H1 (cell line): ENCODE results near the gene GALNT2. TPM values are rescaled to one million over a fixed set of nuclear protein-coding genes. Genes with fewer than 3 reads are reported as not detected.

Source experiments
- CTCF ChIA-PET: fragments of 300-600 bp; sonication (Branson Sonifier 250); formaldehyde crosslinking; loops from one replicate; lab custom pipeline; 2021; ENCODE audit not compliant: partially characterized antibody; lab: Charles Lee
- POLR2A ChIA-PET: fragments of 300-600 bp; sonication (Branson Sonifier 250); formaldehyde crosslinking; loops from one replicate; lab custom pipeline; 2021; ENCODE audit warnings: inconsistent platforms; ENCODE audit not compliant: partially characterized antibody; lab: Charles Lee
- DNase-seq, 2 experiments: peaks; one replicate each; pipeline versions ENCODE4 v3.0.0 to v3.0.0-alpha.2; 2010 to 2022; ENCODE audit warnings: low spot score in 2 of 2, low read depth in 1 of 2, mixed read lengths in 1 of 2
- FAIRE-seq: peaks from 2 replicates; lab custom pipeline; 2011; peaks lifted over from hg19 to GRCh38; lab: Jason Lieb, UNC
- H2AFZ ChIP-seq: 2 replicates; pipeline ENCODE4 v1.8.1; 2012; ENCODE audit warnings: low read length, inconsistent platforms
- H2AK5ac ChIP-seq: 2 replicates; pipeline ENCODE4 v1.6.1; 2013; ENCODE audit warnings: low read depth, low read length
- H2BK120ac ChIP-seq: replicated peaks from 2 replicates; pipeline ENCODE3; 2013; ENCODE audit warnings: low read depth, low read length, inconsistent platforms
- H2BK12ac ChIP-seq: 2 replicates; pipeline ENCODE4 v1.6.1; 2013; ENCODE audit warnings: low read depth, low read length
- H2BK15ac ChIP-seq: 2 replicates; pipeline ENCODE4 v1.6.1; 2013; ENCODE audit warnings: low read length
- H2BK20ac ChIP-seq: 2 replicates; pipeline ENCODE4 v1.6.1; 2013; ENCODE audit warnings: low read length
- H2BK5ac ChIP-seq: 2 replicates; pipeline ENCODE4 v1.6.1; 2013; ENCODE audit warnings: low read depth, low read length
- H3K14ac ChIP-seq: 2 replicates; pipeline ENCODE4 v1.6.1; 2013; ENCODE audit warnings: inconsistent platforms; ENCODE audit not compliant: insufficient read length
- H3K18ac ChIP-seq: 2 replicates; pipeline ENCODE4 v1.6.1; 2013; ENCODE audit warnings: low read length; ENCODE audit errors: extremely low read depth
- H3K23ac ChIP-seq: 2 replicates; pipeline ENCODE4 v1.6.1; 2013; ENCODE audit warnings: inconsistent platforms; ENCODE audit not compliant: insufficient read length
- H3K23me2 ChIP-seq: 2 replicates; pipeline ENCODE4 v1.6.1; 2013; ENCODE audit warnings: low read depth, low read length
- H3K27ac ChIP-seq: 2 replicates; pipeline ENCODE4 v1.6.1; 2011; ENCODE audit warnings: low read depth, low read length, inconsistent platforms
- H3K27me3 ChIP-seq, 4 experiments: replicated peaks in 1 of 4; 1 replicate in 1 of 4; 2 replicates in 3 of 4; pipeline versions ENCODE4 v1.6.1 to v1.8.1; 2011 to 2013; ENCODE audit warnings: low read length in 3 of 4, mild to moderate bottlenecking in 3 of 4, inconsistent platforms in 2 of 4, mixed read lengths in 2 of 4, moderate library complexity in 1 of 4; ENCODE audit not compliant: control insufficient read depth in 3 of 4, insufficient read depth in 3 of 4; ENCODE audit errors: extremely low read depth in 1 of 4
- H3K36me3 ChIP-seq, 4 experiments: 2 replicates each; pipeline versions ENCODE4 v1.6.1 to v1.8.1; 2011 to 2013; ENCODE audit warnings: mild to moderate bottlenecking in 4 of 4, low read length in 3 of 4, moderate library complexity in 2 of 4, control low read depth in 1 of 4, inconsistent platforms in 1 of 4; ENCODE audit not compliant: insufficient read depth in 4 of 4, control insufficient read depth in 2 of 4
- H3K4ac ChIP-seq: replicated peaks from 2 replicates; pipeline ENCODE3; 2013; ENCODE audit warnings: low read length, low read depth, mixed read lengths, inconsistent platforms; ENCODE audit not compliant: insufficient read length
- H3K4me1 ChIP-seq, 4 experiments: replicated peaks in 1 of 4; 1 replicate in 1 of 4; 2 replicates in 3 of 4; pipeline versions ENCODE4 v1.6.1 to v1.8.1; 2011 to 2013; ENCODE audit warnings: low read length in 3 of 4, inconsistent platforms in 2 of 4, mixed read lengths in 1 of 4; ENCODE audit not compliant: insufficient read depth in 4 of 4, control insufficient read depth in 3 of 4
- H3K4me2 ChIP-seq, 2 experiments: 2 replicates each; pipeline versions ENCODE4 v1.6.1 to v1.8.1; 2011 to 2013; ENCODE audit warnings: low read depth in 2 of 2, low read length in 2 of 2, control low read depth in 1 of 2, inconsistent platforms in 1 of 2, mild to moderate bottlenecking in 1 of 2; ENCODE audit not compliant: insufficient read depth in 1 of 2
- H3K4me3 ChIP-seq, 4 experiments: fragments of 200-600, 300-600 bp in 1 of 4; sonication (generic), shearing (Covaris generic), sonication (Bioruptor Twin) in 1 of 4; 2 replicates each; pipeline versions ENCODE4 v1.5.1 to v1.8.1; 2011 to 2016; ENCODE audit warnings: low read length in 4 of 4, low read depth in 3 of 4, control low read depth in 2 of 4, inconsistent platforms in 2 of 4, mild to moderate bottlenecking in 2 of 4, mixed read lengths in 1 of 4, moderate library complexity in 1 of 4; ENCODE audit not compliant: insufficient read depth in 2 of 4; ENCODE audit errors: extremely low read depth in 1 of 4
- H3K56ac ChIP-seq: replicated peaks from 2 replicates; pipeline ENCODE3; 2013; ENCODE audit warnings: low read depth, mild to moderate bottlenecking, mixed read lengths, low read length, inconsistent platforms; ENCODE audit not compliant: insufficient read length
- H3K79me1 ChIP-seq: 2 replicates; pipeline ENCODE4 v1.6.1; 2013; ENCODE audit warnings: low read depth, low read length, control low read depth
- H3K79me2 ChIP-seq, 2 experiments: 2 replicates each; pipeline versions ENCODE4 v1.6.1 to v1.8.1; 2012 to 2013; ENCODE audit warnings: low read length in 2 of 2, mild to moderate bottlenecking in 2 of 2, inconsistent platforms in 1 of 2; ENCODE audit not compliant: insufficient read depth in 2 of 2, control insufficient read depth in 1 of 2
- H3K9ac ChIP-seq, 4 experiments: replicated peaks in 1 of 4; 1 replicate in 1 of 4; 2 replicates in 3 of 4; pipeline versions ENCODE4 v1.6.1 to v1.8.1; 2011 to 2013; ENCODE audit warnings: low read depth in 3 of 4, low read length in 3 of 4, control low read depth in 2 of 4, mild to moderate bottlenecking in 2 of 4, moderate library complexity in 2 of 4, inconsistent platforms in 1 of 4; ENCODE audit errors: extremely low read depth in 1 of 4
- H3K9me3 ChIP-seq, 2 experiments: 2 replicates each; pipeline versions ENCODE4 v1.6.1 to v1.8.1; 2012 to 2013; ENCODE audit warnings: mild to moderate bottlenecking in 2 of 2, moderate library complexity in 2 of 2, control low read depth in 1 of 2, inconsistent platforms in 1 of 2, low read depth in 1 of 2, low read length in 1 of 2, mixed read lengths in 1 of 2; ENCODE audit not compliant: insufficient read depth in 2 of 2
- H4K20me1 ChIP-seq, 2 experiments: replicated peaks in 1 of 2; 2 replicates each; pipeline versions ENCODE3 to v1.8.1; 2011 to 2013; ENCODE audit warnings: inconsistent platforms in 2 of 2, low read length in 2 of 2, mild to moderate bottlenecking in 1 of 2; ENCODE audit not compliant: insufficient read depth in 2 of 2, control insufficient read depth in 1 of 2
- H4K5ac ChIP-seq: 2 replicates; pipeline ENCODE4 v1.6.1; 2013; ENCODE audit warnings: low read length, low read depth, mixed read lengths, inconsistent platforms; ENCODE audit not compliant: insufficient read length
- H4K8ac ChIP-seq: 2 replicates; pipeline ENCODE4 v1.8.0; 2013; ENCODE audit warnings: mild to moderate bottlenecking, moderate library complexity, low read length, inconsistent platforms; ENCODE audit not compliant: insufficient read depth; ENCODE audit errors: extremely low read depth
- H4K91ac ChIP-seq: replicated peaks from 2 replicates; pipeline ENCODE3; 2013; ENCODE audit warnings: low read length, mixed read lengths, inconsistent platforms; ENCODE audit not compliant: insufficient read length
- NRF1 ChIP-seq: IDR thresholded peaks from 2 replicates; pipeline ENCODE4 v1.6.1; 2011; ENCODE audit warnings: mild to moderate bottlenecking, low read depth, low read length, improper control_type of control experiment
- SUZ12 ChIP-seq: fragments of 200-600 bp; sonication (generic); IDR thresholded peaks from 2 replicates; pipeline ENCODE4 v1.6.1; 2012; ENCODE audit warnings: mild to moderate bottlenecking, inconsistent platforms, low read length, moderate library complexity, mixed read lengths
- WGBS, 2 experiments: shearing (Covaris generic) in 1 of 2; methylation state at CpG; one replicate each; pipeline versions ENCODE4 v1.1.6 to v1.1.7; 2013 to 2015; ENCODE audit warnings: low lambda C conversion rate in 2 of 2, mixed read lengths in 2 of 2, inconsistent platforms in 1 of 2, low coverage in 1 of 2, missing lambda C conversion rate in 1 of 2; ENCODE audit not compliant: insufficient replicate concordance in 2 of 2, insufficient coverage in 1 of 2, insufficient read length in 1 of 2; ENCODE audit errors: extremely low coverage in 1 of 2, missing lambda C conversion rate in 1 of 2; 5-methylcytosine and 5-hydroxymethylcytosine counted together
- polyA plus RNA-seq, 7 experiments: library from polyadenylated mRNA; depleted of rRNA in 3 of 7; stranded (reverse) in 5 of 7; unstranded in 2 of 7; fragments of >200 nt in 5 of 7; fragments of 200-250 nt in 2 of 7; gene quantifications; 1 replicate in 5 of 7; 2 replicates in 1 of 7; 4 replicates in 1 of 7; pipeline versions ENCODE4 v1.2.1 to v1.2.3, GENCODE V29; 2011 to 2013; ENCODE audit warnings: missing spikeins in 2 of 7, mixed read lengths in 2 of 7
- total RNA-seq: library from RNA; stranded (reverse); fragmentation: NEBNext Ultra II Directional; extraction: Animal tissue kit (Norgen Biotek cat#: 25700); gene quantifications from 2 replicates; pipeline ENCODE4 v1.2.1, GENCODE V29; 2021

Gene GALNT2
- total and polyA plus RNA-seq, 2 of the 8 experiments (the other 6 are each of a cell fraction or from before 2014, with no cell fraction given), result 34.5 to 75.3 TPM

GRCh38 chr1:230328342-230329015, 261.4 kb downstream of the GALNT2 start:
- no peak overlapping the region for H3K4me2 ChIP-seq
- H3K4me3 ChIP-seq, result no peak overlapping the region
- H3K9ac ChIP-seq, result no peak overlapping the region
- ChIA-PET POLR2A (interaction anchor here (1.1 to 1.6 kb wide), 3 partner anchors 10 to 96 kb away, joined by 4 to 5 read pairs (median 5); no protein-coding TSS in a partner anchor), CTCF (interaction anchor here (0.6 to 1.3 kb wide), 4 partner anchors 67 to 761 kb away, joined by 3 to 4 read pairs (median 3); no protein-coding TSS in a partner anchor)
- no peak overlapping the region for H2BK120ac ChIP-seq
- no peak overlapping the region; the same call in 1 of the 2 replicates for H2BK5ac ChIP-seq
- no peak overlapping the region for H3K4ac ChIP-seq
- H2AK5ac ChIP-seq, result no peak overlapping the region
- 89% methylated on average over 7 of the region's 7 CpGs; no CpG with 5 or more reads in 1 of the 2 experiments for WGBS, 2 experiments
- peaks cover 2% of the 10 kb centered on the region; the same call in 1 of the 2 replicates for H3K23me2 ChIP-seq
- no peaks in the 10 kb centered on the region for H3K79me1 ChIP-seq
- FAIRE-seq, result no peak
- H3K79me2 ChIP-seq, result no peaks in the 10 kb centered on the region
- H2BK20ac ChIP-seq, result no peak overlapping the region
- H3K23ac ChIP-seq, result no peak overlapping the region
- H4K20me1 ChIP-seq, result no peaks in the 10 kb centered on the region
- H4K91ac ChIP-seq, result no peak overlapping the region
- H3K27me3 ChIP-seq, result no peaks in the 10 kb centered on the region
- H3K36me3 ChIP-seq, result peaks cover 5 to 12% (median 7%) of the 10 kb centered on the region in 4 experiments; a peak in 7 of 8 replicates
- H3K56ac ChIP-seq, result no peak overlapping the region
- no peak overlapping the region for H2BK15ac ChIP-seq
- H3K4me1 ChIP-seq, result peaks cover 3 to 18% (median 8%) of the 10 kb centered on the region in 4 experiments
- H4K8ac ChIP-seq, result no peak overlapping the region
- H3K18ac ChIP-seq, result no peak overlapping the region
- H2BK12ac ChIP-seq, result no peak overlapping the region
- H3K27ac ChIP-seq, result no peak overlapping the region
- no peak overlapping the region for H4K5ac ChIP-seq
- no peak overlapping the region for H3K14ac ChIP-seq
- H3K9me3 ChIP-seq, result no peaks in the 10 kb centered on the region
- H2AFZ ChIP-seq, result no peak overlapping the region
- DNase-seq, result no peak
- TF ChIP-seq NRF1, result no peak
- no peak for TF ChIP-seq SUZ12
